Dedifferentiated amniotic fluid mesenchymal stem cell (primary cell): ENCODE measurements around the gene PDE10A.

ENCODE experiments used
- DNase-seq: peaks from one replicate; pipeline ENCODE4 v3.0.0-alpha.2; 2016; ENCODE audit errors: extremely low spot score

Gene PDE10A

GRCh38 chr6:165655191-165655590 is 7.8 kb downstream of the PDE10A start:
- DNase-seq, result no peak

GRCh38 chr6:165654144-165654543 is 8.9 kb downstream of the PDE10A start:
- DNase-seq, result no peak

- no peak for DNase-seq
Observed at GRCh38 chr6:165653607-165654006, 9.4 kb downstream of the PDE10A start.

- no peak for DNase-seq
Observed at GRCh38 chr6:165653196-165653595, 9.8 kb downstream of the PDE10A start.

- no peak for DNase-seq
Observed at GRCh38 chr6:165652766-165653165, 10.3 kb downstream of the PDE10A start.

- DNase-seq, result no peak
Observed at GRCh38 chr6:165649166-165650137, 13.6 kb downstream of the PDE10A start.

GRCh38 chr6:165647041-165647440 is 16.0 kb downstream of the PDE10A start:
- no peak for DNase-seq

GRCh38 chr6:165645919-165646318 is 17.1 kb downstream of the PDE10A start:
- DNase-seq, result no peak

GRCh38 chr6:165644586-165645266 is 18.3 kb downstream of the PDE10A start:
- DNase-seq, result no peak

GRCh38 chr6:165643015-165643414 is 20.0 kb downstream of the PDE10A start:
- DNase-seq, result no peak

GRCh38 chr6:165641672-165642156 is 21.3 kb downstream of the PDE10A start:
- no peak for DNase-seq

GRCh38 chr6:165640806-165641205 is 22.2 kb downstream of the PDE10A start:
- DNase-seq, result no peak

GRCh38 chr6:165638530-165638929 is 24.5 kb downstream of the PDE10A start:
- no peak for DNase-seq

GRCh38 chr6:165637586-165637985 is 25.5 kb downstream of the PDE10A start:
- no peak for DNase-seq

- no peak for DNase-seq
Observed at GRCh38 chr6:165636402-165637048, 26.5 kb downstream of the PDE10A start.

GRCh38 chr6:165635965-165636364 is 27.1 kb downstream of the PDE10A start:
- DNase-seq, result no peak

- no peak for DNase-seq
Observed at GRCh38 chr6:165634101-165634880, 28.8 kb downstream of the PDE10A start.

- DNase-seq, result no peak
Observed at GRCh38 chr6:165632194-165632593, 30.8 kb downstream of the PDE10A start.

- DNase-seq, result no peak
Observed at GRCh38 chr6:165630544-165630953, 32.5 kb downstream of the PDE10A start.

GRCh38 chr6:165628955-165629354 is 34.1 kb downstream of the PDE10A start:
- no peak for DNase-seq

GRCh38 chr6:165627366-165627765 is 35.7 kb downstream of the PDE10A start:
- DNase-seq, result no peak
